HepG2 (cell line): ENCODE results near the gene PIK3R3. TPM values are rescaled to one million over a fixed set of nuclear protein-coding genes. Genes with fewer than 3 reads are reported as not detected.
A peak's percentile ranks its signal among the peaks of the same experiment; 100 is the strongest.

Experiments used
- ATAC-seq: fragments of 200-7000 bp; cut with Tn5 transposase; 3 replicates; pipeline ENCODE4 v1.9.1; 2020; ENCODE audit warnings: mild to moderate bottlenecking, moderate library complexity
- BruUV-seq: library from RNA; stranded (reverse); fragments of 400-500 nt; replicated peaks from 2 replicates; lab custom pipeline; 2021; lab: Mats Ljungman, UMichigan
- CTCF ChIA-PET: fragments of 300-600 bp; formaldehyde crosslinking; extraction: SDS; loops from one replicate; lab custom pipeline; 2021; ENCODE audit warnings: low total read pairs, inconsistent platforms, low intra/inter-chr PET ratio; lab: Yijun Ruan, JAX
- POLR2A ChIA-PET: fragments of 350-600 bp; sonication (Branson Sonifier 250); formaldehyde crosslinking; loops from one replicate; lab custom pipeline; 2020; ENCODE audit warnings: antibody characterized with exemption, inconsistent platforms; lab: Yijun Ruan, JAX
- DNase-seq: peaks from one replicate; pipeline ENCODE4 v3.0.0-alpha.2; 2015; ENCODE audit warnings: low spot score
- FAIRE-seq: peaks from 3 replicates; lab custom pipeline; 2011; peaks lifted over from hg19 to GRCh38; lab: Jason Lieb, UNC
- H2AFZ ChIP-seq: one replicate; pipeline ENCODE4 v1.6.1; 2011; ENCODE audit warnings: low read length, inconsistent platforms
- H3K27ac ChIP-seq: fragments of 300-600 bp; 3 replicates; pipeline ENCODE4 v1.8.0; 2011; ENCODE audit warnings: mixed run types, mild to moderate bottlenecking, mixed read lengths, low read length, inconsistent platforms; ENCODE audit not compliant: insufficient read depth; ENCODE audit errors: extremely low read length
- H3K27me3 ChIP-seq, 2 experiments: fragments of 200-600 bp in 1 of 2; 2 replicates in 1 of 2; 3 replicates in 1 of 2; pipeline versions ENCODE4 v1.6.0 to v1.8.0; 2011; ENCODE audit warnings: low read length in 2 of 2, mild to moderate bottlenecking in 2 of 2, moderate library complexity in 2 of 2, inconsistent platforms in 1 of 2; ENCODE audit not compliant: insufficient read depth in 2 of 2, control insufficient read depth in 1 of 2
- H3K36me3 ChIP-seq, 2 experiments: fragments of 200-600 bp in 1 of 2; replicated peaks in 1 of 2; 2 replicates in 1 of 2; 3 replicates in 1 of 2; pipeline versions ENCODE4 v1.5.1 to v1.8.0; 2011; ENCODE audit warnings: low read length in 2 of 2, inconsistent platforms in 1 of 2; ENCODE audit not compliant: insufficient read depth in 2 of 2, control insufficient read depth in 1 of 2
- H3K4me1 ChIP-seq: 2 replicates; pipeline ENCODE4 v1.5.1; 2012; ENCODE audit warnings: low read length, inconsistent platforms; ENCODE audit not compliant: insufficient read depth
- H3K4me2 ChIP-seq: 2 replicates; pipeline ENCODE4 v1.6.0; 2011; ENCODE audit warnings: low read depth, low read length, inconsistent platforms
- H3K4me3 ChIP-seq, 3 experiments: fragments of 200-600 bp in 1 of 3; sonication (generic), shearing (Covaris generic) in 1 of 3; replicated peaks in 1 of 3; 2 replicates each; pipeline ENCODE4 v1.5.1; 2011 to 2016; ENCODE audit warnings: low read length in 3 of 3, inconsistent platforms in 2 of 3, low read depth in 2 of 3, mild to moderate bottlenecking in 2 of 3, control low read depth in 1 of 3, mixed read lengths in 1 of 3; ENCODE audit not compliant: insufficient read depth in 1 of 3
- H3K79me2 ChIP-seq: one replicate; pipeline ENCODE4 v1.6.1; 2011; ENCODE audit warnings: low read length, inconsistent platforms; ENCODE audit not compliant: insufficient read depth
- H3K9ac ChIP-seq: 2 replicates; pipeline ENCODE4 v1.6.0; 2011; ENCODE audit warnings: mild to moderate bottlenecking, low read depth, low read length, inconsistent platforms; ENCODE audit not compliant: insufficient read depth
- H3K9me3 ChIP-seq: 2 replicates; pipeline ENCODE4 v1.5.1; 2012; ENCODE audit warnings: mild to moderate bottlenecking, low read length
- H4K20me1 ChIP-seq: 2 replicates; pipeline ENCODE4 v1.6.0; 2011; ENCODE audit warnings: inconsistent platforms, mild to moderate bottlenecking, low read length, moderate library complexity; ENCODE audit not compliant: insufficient read depth
- ETS1 ChIP-seq: sonication (generic); formaldehyde crosslinking; IDR thresholded peaks from 2 replicates; pipeline ENCODE4 v1.4.0; 2020; ENCODE audit warnings: missing genetic modification reagents
- IRX3 ChIP-seq: sonication (generic); formaldehyde crosslinking; IDR thresholded peaks from 2 replicates; pipeline ENCODE4 v1.8.1; 2023; ENCODE audit warnings: mild to moderate bottlenecking, low read depth, missing genetic modification reagents, borderline replicate concordance
- MTF2 ChIP-seq: sonication (generic); formaldehyde crosslinking; IDR thresholded peaks from 2 replicates; pipeline ENCODE4 v1.5.0; 2020; ENCODE audit warnings: missing genetic modification reagents, borderline replicate concordance
- SP5 ChIP-seq: IDR thresholded peaks from 2 replicates; pipeline ENCODE4 v1.6.1; 2016; ENCODE audit warnings: low read depth, borderline replicate concordance
- ZNF75D ChIP-seq: sonication (generic); formaldehyde crosslinking; IDR thresholded peaks from 2 replicates; pipeline ENCODE4 v1.8.1; 2023; ENCODE audit warnings: missing genetic modification reagents, mild to moderate bottlenecking, borderline replicate concordance
- WGBS: methylation state at CpG from one replicate; pipeline ENCODE4 v1.1.6; 2017; ENCODE audit warnings: low lambda C conversion rate; 5-methylcytosine and 5-hydroxymethylcytosine counted together
- in situ Hi-C: cut with HindIII; loops from 2 replicates; pipeline ENCODE4 v1.10.0; 2017; ENCODE audit warnings: low pct_unique_long_range_greater_than_20kb; ENCODE audit not compliant: extremely low pct_ligation_motif_present
- intact Hi-C: fragments of 100-400 bp; cut with micrococcal nuclease; formaldehyde crosslinking; loops from one replicate; pipeline ENCODE4 v1.10.0; 2022; ENCODE audit not compliant: unreplicated experiment
- polyA plus RNA-seq, 8 experiments: library from polyadenylated mRNA; depleted of rRNA in 3 of 8; stranded (reverse) in 7 of 8; unstranded in 1 of 8; fragments of >200 nt; fragmentation: Illumina TruSeq in 4 of 8; extraction: Trizol in 4 of 8; gene quantifications; 2 replicates each; pipeline versions ENCODE4 v1.2.1 to v1.2.3, GENCODE V29; 2011 to 2016; ENCODE audit warnings: low read depth in 4 of 8, missing spikeins in 1 of 8, mixed read lengths in 1 of 8; ENCODE audit not compliant: insufficient read depth in 1 of 8
- total RNA-seq, 5 experiments: library from RNA; depleted of rRNA; stranded (reverse); fragments of >200 nt; fragmentation: Illumina TruSeq; extraction: Trizol; gene quantifications; 2 replicates each; pipeline ENCODE4 v1.2.3, GENCODE V29; 2016; ENCODE audit warnings: low read depth in 1 of 5
- TF ChIP-seq, protein P1 (sequence below): sonication (generic); formaldehyde crosslinking; IDR thresholded peaks from 2 replicates; pipeline ENCODE4 v1.4.0; 2020; ENCODE audit warnings: mild to moderate bottlenecking, missing genetic modification reagents

Gene PIK3R3
- total and polyA plus RNA-seq, 2 of the 13 experiments (the other 11 are each of a cell fraction or from before 2014, with no cell fraction given) = 0.37 to 6.9 TPM

GRCh38 chr1:46133181-46133658, 791 bp upstream of the PIK3R3 start (continued):
- TF ChIP-seq, protein P1, sequence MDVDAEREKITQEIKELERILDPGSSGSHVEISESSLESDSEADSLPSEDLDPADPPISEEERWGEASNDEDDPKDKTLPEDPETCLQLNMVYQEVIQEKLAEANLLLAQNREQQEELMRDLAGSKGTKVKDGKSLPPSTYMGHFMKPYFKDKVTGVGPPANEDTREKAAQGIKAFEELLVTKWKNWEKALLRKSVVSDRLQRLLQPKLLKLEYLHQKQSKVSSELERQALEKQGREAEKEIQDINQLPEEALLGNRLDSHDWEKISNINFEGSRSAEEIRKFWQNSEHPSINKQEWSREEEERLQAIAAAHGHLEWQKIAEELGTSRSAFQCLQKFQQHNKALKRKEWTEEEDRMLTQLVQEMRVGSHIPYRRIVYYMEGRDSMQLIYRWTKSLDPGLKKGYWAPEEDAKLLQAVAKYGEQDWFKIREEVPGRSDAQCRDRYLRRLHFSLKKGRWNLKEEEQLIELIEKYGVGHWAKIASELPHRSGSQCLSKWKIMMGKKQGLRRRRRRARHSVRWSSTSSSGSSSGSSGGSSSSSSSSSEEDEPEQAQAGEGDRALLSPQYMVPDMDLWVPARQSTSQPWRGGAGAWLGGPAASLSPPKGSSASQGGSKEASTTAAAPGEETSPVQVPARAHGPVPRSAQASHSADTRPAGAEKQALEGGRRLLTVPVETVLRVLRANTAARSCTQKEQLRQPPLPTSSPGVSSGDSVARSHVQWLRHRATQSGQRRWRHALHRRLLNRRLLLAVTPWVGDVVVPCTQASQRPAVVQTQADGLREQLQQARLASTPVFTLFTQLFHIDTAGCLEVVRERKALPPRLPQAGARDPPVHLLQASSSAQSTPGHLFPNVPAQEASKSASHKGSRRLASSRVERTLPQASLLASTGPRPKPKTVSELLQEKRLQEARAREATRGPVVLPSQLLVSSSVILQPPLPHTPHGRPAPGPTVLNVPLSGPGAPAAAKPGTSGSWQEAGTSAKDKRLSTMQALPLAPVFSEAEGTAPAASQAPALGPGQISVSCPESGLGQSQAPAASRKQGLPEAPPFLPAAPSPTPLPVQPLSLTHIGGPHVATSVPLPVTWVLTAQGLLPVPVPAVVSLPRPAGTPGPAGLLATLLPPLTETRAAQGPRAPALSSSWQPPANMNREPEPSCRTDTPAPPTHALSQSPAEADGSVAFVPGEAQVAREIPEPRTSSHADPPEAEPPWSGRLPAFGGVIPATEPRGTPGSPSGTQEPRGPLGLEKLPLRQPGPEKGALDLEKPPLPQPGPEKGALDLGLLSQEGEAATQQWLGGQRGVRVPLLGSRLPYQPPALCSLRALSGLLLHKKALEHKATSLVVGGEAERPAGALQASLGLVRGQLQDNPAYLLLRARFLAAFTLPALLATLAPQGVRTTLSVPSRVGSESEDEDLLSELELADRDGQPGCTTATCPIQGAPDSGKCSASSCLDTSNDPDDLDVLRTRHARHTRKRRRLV (CRISPR knock-in tag) = peak; percentile 12; the same call in 1 of the 2 replicates

DNA sequence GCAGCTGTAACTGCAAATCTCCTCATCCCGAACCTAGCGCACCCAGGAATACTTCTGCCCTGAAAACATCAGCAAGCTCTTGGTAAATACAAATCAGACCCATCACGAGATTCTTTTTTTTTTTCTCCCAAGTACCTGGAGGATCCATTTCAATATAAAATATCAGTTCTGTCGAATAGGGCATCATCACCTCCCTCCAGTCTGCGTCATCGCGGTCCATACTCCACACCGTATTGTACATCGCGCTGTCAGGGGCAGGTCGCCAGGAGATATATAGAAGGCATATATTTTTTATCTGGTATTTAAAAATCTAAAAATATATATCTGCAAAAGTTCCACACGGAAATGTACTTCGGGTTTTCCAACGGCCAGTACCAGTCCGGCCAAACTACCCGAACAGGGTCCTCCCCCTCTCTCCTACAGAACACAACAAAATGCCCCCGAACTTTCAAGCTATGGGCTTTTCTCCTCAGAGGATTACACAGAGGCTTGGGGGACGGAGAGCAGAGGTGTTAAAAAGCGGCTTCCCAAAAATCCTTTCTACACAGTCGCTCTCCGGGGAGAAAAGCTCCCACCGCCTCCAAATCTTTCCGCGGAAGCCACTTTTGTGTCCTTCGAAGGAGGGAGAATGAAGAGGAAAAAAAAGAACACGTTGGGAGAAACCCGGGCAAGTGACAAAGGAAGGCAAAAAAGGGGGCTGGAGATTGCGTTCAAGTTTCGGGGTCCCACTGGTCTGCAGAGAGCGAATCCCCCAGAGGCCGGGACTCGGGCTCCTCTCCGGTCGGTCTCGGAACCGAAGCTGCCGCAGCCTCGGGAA, 509 bp downstream of the PIK3R3 start:
- ChIA-PET POLR2A (interaction anchor here (0.7 to 1.3 kb wide), 6 partner anchors 8 to 115 kb away, joined by 3 to 6 read pairs (median 4); partner anchors contain the start of gene POMGNT1), CTCF (no interaction called here)
- Histone ChIP-seq H2AFZ (peak overlapping the region; percentile 46), H3K36me3 (no peaks in the 10 kb centered on the region), H3K27ac (peak overlapping the region; percentile 81), H4K20me1 (no peaks in the 10 kb centered on the region), H3K9ac (peak overlapping the region; percentile 72), H3K9me3 (no peaks in the 10 kb centered on the region), H3K79me2 (peaks cover 4% of the 10 kb centered on the region), H3K27me3 (peaks cover 2 to 14% of the 10 kb centered on the region in 2 experiments; a peak in 3 of 5 replicates), H3K4me1 (peaks cover 24% of the 10 kb centered on the region), H3K4me3 (peak overlapping the region; percentile 54 to 74 (median 70)), H3K4me2 (peak overlapping the region; percentile 87)
- peak; percentile 21 for ATAC-seq
- in situ Hi-C loops = no loop called here
- 2% methylated on average over 36 of the region's 38 CpGs for WGBS
- DNase-seq = no peak
- intact Hi-C loops = no loop called here
- TSS peak; percentile 75 for BruUV-seq
- no peak for FAIRE-seq
- TF ChIP-seq MTF2 (CRISPR knock-in tag) (no peak), SP5 (CRISPR knock-in tag) (no peak), ZNF75D (CRISPR knock-in tag) (no peak), ETS1 (CRISPR knock-in tag) (no peak), IRX3 (CRISPR knock-in tag) (no peak)
